GM12872 (cell line): ENCODE measurements around the gene GP1BA.

Experiments used
- TF ChIP-seq, protein P1 (sequence below): IDR thresholded peaks from 3 replicates; pipeline ENCODE4 v1.5.1; 2011; ENCODE audit warnings: low read depth, mild to moderate bottlenecking, low read length, moderate library complexity; ENCODE audit not compliant: insufficient read depth

The GP1BA gene

DNA sequence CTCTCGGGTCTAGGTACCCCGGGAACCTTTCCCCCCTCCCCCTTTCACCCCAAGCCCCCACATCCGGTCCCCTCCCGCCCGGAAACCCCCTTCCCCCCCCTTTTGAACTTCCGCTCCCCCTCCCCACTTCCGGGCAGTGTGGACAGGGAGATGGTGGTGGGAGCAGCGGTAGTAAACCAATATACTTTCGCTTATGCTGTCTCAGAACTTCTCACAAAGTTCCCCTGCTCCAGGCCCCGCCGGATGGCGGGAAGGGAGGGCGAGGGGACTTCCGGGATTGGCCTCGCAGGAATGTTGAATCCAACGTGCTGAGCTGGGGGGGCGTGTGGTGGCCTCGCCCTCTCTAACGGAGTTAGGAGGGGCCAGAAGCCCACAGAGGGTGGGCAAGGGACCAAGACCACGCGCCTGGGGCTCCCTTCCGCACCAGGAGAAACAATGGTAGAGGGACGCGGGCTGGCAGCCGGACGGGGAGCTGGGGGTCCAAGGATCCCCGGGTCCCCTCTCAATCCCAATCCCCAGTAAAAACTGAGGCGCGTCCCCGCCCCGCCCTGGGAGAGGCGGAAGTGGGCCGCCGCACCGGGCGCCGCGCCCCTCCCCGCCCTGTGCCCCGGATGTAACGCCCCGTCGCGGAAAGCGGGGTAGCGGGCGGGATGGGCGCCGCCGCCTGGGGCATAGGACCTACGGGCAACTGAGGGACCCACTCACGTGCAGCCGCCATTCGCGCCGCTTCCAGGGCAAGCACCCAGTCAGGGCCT, 15.5 kb downstream of the GP1BA start:
- TF ChIP-seq, protein P1, sequence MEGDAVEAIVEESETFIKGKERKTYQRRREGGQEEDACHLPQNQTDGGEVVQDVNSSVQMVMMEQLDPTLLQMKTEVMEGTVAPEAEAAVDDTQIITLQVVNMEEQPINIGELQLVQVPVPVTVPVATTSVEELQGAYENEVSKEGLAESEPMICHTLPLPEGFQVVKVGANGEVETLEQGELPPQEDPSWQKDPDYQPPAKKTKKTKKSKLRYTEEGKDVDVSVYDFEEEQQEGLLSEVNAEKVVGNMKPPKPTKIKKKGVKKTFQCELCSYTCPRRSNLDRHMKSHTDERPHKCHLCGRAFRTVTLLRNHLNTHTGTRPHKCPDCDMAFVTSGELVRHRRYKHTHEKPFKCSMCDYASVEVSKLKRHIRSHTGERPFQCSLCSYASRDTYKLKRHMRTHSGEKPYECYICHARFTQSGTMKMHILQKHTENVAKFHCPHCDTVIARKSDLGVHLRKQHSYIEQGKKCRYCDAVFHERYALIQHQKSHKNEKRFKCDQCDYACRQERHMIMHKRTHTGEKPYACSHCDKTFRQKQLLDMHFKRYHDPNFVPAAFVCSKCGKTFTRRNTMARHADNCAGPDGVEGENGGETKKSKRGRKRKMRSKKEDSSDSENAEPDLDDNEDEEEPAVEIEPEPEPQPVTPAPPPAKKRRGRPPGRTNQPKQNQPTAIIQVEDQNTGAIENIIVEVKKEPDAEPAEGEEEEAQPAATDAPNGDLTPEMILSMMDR = no peak

DNA sequence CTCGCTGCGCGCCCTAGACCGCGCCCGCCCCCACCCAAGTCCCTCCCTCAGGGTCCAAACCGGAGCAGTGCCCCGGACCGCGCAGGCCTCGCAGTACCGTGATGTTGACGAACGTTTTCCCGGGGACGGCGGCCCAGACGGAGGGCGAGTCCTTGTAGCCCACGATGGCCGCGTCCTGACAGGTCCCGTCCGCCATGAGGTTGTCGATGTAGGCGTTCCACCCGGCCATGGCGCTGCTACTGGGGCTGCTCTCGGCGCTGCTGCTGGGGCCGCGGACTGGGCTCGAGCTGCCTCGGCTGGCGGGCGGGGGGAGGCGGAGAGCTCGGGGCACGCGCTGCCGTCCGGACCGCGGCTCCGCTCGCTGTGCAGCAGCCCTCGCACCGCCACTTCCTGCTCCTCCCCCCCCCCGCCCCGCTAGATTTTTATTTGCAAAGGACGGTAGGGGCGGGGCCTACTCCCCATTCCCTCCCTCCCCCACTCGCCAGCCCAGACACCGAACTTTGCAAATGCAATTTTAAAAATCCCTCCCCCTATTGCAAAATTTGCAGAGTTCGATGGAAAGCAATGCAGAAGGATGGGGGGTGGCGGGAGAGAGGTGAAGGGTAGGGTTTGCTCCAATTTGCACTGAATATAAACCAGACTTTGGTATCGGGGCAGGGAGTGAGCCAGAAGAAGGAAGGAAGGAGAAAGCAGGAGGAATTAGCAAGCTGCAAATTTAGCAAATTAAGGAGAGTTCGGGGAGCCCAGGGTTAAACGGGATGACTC, 16.3 kb downstream of the GP1BA start, which contains the start of gene PFN1:
TSS of gene PFN1 (minus strand) at position 365 of the 765 bp plus-strand sequence. CDS start at position 229, 136 bp downstream.
- TF ChIP-seq, protein P1 = no peak

DNA sequence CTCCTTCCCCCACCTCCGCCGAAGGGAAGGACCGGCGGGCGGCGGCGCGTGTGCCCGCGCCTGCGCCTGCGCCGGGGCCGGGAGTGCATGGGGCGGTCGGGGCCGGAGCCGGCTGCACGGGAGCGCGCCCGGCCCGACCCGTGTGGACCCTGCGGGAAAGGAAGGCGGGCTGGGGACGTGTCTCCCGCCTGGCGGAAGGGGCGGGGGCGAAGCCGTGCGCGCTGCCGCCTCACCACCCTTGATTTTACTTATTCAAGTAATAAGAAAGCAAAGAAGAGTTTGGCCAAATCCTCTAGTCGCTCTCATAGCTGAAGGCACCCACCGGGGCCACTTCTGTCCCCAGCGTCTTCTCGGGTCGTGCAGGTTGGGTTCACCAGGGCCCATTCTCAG, 16.8 kb downstream of the GP1BA start:
- TF ChIP-seq, protein P1 = no peak

DNA sequence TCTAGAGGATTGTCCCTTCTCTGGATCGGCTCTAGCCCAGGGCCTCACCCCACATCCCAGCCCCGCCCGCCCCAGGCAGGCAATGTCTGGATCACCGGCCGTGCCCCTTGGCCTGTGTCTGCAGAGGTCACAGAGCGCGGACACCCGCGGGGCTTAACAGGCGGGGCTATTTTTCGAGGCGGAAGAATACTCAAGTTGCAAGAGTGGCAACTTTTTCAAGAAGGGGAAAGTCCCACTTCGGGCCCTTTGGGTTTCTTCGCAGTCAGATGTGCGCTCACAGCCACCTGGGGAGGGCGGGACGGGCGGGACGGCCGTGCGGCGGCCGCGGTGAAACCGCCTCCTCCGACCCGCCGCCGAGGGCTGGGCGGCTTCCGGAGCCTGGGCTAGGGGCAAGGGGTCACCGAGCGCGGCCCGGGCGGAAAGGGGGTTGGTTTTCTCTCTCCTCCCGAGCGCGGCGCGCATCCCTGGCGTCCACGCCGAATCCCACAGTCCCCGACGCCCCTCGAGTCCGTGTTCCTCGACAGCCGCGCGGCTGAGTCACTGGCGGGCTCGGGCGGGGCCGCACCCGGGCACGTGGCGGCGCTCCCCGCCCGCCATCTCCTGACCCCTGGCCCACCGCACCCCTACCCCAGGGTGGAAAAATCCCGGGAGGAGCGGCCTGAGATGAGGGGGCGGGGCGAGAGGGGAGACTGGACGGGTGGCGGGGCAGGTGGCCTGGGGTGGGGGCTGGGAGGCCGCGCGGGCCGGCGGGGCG, 17.4 kb downstream of the GP1BA start:
- TF ChIP-seq, protein P1 = no peak

DNA sequence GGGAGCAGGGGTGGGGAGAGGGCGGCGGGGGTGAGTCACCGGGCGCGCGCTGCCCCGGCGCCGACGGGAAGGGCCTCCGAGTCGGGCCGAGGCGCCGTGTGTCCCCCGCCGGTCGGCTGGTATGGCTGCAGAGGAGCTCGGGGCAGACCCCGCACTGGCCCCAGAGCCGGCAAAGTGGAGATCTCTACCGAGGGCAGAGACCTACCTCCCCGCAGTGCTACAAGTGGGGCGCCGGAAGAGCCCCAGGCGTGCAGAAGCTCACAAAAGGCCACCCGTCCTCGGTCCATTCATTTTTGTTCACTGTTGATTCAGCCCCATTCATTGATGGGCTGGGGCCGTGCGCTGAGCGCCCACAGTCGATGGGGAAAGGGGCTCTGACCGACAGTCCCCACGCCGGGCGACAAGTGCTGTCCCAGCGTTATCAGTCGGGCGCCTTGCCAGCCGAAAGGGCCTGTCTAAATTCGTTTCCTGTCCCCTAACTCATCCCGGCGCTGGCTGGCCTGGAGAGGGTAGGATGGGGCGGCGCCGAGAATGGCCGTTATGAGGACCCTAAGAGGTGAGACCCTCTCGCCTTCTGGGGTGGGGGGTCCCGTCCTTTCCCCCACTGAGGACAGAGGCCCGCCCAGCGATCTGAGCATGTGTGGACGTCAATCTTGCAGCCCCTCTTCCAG, 18.1 kb downstream of the GP1BA start:
- TF ChIP-seq, protein P1 = no peak

DNA sequence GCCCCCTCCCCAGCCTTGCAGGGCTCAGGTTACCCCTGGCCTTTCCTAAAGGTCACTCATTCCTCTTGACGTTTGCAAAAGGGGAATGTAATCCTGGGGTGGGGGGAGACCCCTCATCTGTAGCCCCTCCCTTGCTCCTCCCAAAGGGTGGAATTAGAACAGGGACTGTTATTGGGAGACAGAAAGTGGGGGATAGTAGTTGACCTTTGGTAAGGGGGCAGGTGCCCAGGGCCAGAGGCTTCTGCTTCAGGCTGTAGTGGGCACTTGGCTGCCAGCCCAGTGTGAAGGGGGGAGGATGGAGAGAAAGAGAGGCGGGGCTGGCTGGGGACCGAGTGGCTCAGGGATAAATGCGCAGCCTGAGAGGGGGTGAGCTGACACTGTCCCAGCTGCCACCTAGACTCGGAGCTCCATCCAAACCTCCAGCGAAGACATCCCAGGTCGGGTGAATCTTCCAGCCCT, 18.7 kb downstream of the GP1BA start, which contains the start of gene ENO3:
TSS of gene ENO3 (plus strand) at position 374 of the 459 bp plus-strand sequence. CDS start 711 bp downstream, outside the sequence.
- TF ChIP-seq, protein P1 = no peak
